Left lobe of liver (tissue), 2 donors: ENCODE results near the gene CNOT1. TPM values are rescaled to one million over a fixed set of nuclear protein-coding genes. Genes with fewer than 3 reads are reported as not detected.
"Not testable (repeated sequence)": the region's sequence is repeated elsewhere in the genome, so short reads cannot be mapped to it uniquely, and the experiment has no call there.

Experiments used
- ATAC-seq: fragments of 200-7000 bp; cut with Tn5 transposase; one replicate; pipeline ENCODE4 v1.9.1; 2020; ENCODE audit warnings: mild to moderate bottlenecking, moderate library complexity
- DNase-seq: peaks from one replicate; pipeline ENCODE4 v3.0.0-alpha.2; 2020; ENCODE audit warnings: low spot score
- total RNA-seq: library from RNA; stranded (reverse); gene quantifications from one replicate; pipeline ENCODE4 v1.2.1, GENCODE V29; 2021
- donor health status: DM: no; HTN: no; CAD: no; lungs with moderate emphysema.
- donor health status: DM: no; HTN: yes; CAD: no.

CNOT1 gene
- total RNA-seq, 1 donor from 2014 or later = 63.6 TPM

DNA sequence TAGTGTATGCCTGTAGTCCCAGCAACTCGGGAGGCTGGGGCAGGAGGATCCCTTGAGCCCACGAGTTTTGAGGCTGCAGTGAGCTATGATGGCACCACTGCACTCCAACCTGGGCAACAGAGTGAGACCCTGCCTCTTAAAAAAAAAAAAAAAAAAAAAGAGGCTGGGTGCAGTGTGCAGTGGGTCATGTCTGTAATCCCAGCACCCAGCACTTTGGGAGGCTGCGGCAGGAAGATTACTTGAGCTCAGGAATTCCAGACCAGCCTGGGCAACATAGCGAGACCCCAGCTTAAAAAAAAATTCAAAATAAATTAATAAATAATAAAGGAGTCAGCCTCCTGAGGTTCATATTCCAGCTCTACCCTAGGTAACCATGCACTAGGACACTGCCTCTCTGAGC, 9.6 kb upstream of the CNOT1 start:
- no peak for DNase-seq
- ATAC-seq = no peak

DNA sequence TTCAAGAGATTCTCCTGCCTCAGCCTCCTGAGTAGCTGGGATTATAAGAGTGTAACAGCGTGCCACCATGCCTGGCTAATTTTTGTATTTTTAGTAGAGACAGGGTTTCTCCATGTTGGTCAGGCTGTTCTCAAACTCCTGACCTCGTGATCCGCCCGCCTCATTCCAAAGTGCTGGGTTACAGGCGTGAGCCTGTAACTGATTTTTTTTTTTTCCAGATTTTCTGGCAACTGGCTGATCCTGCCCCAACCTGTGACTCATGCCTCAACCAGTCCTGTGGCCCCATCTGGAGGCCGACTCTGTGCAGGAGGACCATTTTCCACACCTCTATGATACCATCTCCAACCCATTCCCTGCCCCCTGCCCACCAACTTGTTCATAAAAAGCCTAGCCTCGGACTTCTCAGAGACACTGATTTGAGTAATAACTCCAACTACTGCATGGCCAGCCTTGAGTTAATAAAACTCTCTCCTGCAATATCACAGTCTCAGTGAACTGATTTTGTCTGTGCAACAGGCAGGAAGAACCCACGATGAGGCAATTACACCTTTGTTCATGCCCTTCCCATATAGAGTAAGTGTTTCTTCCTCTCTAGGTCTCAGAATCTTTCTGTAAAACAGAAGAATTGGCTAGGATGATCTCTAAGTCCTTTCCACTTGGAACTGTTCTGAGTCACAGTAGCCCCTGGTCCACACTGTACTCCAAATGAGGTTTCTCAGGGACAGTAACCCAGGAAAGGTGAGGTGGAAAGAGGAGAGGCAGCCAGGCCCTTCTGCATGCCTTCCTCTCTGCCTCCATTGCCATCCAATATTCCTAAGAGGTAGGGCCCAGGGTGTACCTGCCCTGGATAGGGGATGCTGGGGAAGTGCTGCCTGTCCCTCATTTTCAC, 8.8 kb upstream of the CNOT1 start:
- ATAC-seq (peak; percentile 95), DNase-seq (peak; percentile 77)

DNA sequence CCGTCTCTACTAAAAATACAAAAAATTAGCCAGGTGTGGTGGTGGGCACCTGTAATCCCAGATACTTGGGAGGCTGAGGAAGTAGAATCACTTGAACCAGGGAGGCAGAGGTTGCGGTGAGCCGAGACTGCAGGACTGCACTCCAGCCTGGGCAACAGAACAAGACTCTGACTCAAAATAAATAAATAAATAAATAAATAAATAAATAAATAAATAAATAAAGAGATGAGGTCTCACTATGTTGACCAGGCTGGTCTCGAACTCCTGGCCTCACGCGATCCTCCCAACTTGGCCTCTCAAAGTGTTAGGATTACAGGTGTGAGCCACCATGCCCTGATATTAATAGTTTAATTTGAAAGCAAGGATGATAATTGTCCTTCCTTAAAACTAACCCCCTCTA, 7.4 kb upstream of the CNOT1 start:
- not testable (repeated sequence) for ATAC-seq, DNase-seq

DNA sequence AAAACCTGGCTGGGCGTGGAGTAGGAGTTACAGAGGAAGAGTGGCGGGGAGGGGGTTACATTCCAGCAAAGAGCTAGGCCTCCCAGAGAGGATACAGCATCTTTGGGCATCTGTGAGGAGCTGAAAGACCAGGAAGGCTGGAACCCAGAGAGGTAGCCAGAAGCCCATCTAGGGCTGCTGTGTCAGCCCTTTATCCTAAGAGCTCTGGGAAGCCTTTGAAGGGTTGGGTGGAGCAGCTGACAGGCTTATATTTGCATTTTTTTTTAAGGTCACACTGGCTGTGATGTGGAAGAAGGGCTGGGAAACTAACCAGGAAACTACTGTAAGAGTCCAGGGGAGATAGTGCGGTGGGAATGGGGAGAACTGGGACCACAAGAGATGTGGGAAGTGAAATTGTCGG, 6.8 kb upstream of the CNOT1 start:
- DNase-seq = no peak
- no peak for ATAC-seq

DNA sequence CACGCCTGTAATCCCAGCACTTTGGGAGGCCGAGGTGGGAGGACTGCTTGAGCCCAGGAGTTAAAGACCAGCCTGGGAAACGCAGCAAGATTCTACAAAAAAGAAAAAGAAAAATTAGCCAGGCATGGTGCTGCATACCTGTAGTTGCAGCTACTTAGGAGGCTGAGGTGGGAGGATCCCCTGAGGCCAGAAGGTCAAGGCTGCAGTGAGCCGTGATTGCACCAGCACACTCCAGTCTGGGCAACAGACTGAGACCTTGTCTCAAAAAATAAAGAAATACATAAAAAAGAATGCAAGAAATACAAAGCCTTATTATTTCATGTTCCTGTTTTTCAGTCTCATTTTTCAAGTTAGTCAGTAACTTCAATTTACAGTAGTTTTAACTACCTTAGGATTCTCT, 5.9 kb upstream of the CNOT1 start:
- no peak for ATAC-seq
- DNase-seq = no peak

DNA sequence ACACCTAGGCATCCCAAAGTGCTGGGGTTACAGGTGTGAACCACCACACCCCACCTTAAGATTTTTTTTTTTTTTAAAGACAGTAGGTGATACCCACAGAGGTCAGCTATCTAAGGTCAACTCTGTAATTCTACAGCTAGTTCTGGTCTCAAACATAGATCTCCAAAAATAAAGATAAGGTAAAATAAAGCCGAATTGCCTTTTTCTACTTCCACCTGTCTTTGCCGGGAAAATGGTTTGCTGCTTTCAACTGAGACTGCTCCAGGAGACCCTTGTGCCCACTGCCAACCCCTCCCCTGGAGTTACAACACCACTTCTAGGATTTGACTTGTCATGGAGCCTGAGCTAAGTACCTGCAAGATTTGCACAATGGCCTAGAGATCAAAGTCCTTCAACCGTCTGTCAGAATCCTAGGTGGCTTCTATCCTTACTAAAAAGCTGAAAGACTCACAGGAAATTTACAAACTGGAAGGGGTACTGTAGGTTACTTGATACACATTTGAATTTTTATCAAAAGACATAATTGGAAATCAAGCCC, 4.7 kb upstream of the CNOT1 start:
- ATAC-seq (peak; percentile 16), DNase-seq (peak; percentile 55)

DNA sequence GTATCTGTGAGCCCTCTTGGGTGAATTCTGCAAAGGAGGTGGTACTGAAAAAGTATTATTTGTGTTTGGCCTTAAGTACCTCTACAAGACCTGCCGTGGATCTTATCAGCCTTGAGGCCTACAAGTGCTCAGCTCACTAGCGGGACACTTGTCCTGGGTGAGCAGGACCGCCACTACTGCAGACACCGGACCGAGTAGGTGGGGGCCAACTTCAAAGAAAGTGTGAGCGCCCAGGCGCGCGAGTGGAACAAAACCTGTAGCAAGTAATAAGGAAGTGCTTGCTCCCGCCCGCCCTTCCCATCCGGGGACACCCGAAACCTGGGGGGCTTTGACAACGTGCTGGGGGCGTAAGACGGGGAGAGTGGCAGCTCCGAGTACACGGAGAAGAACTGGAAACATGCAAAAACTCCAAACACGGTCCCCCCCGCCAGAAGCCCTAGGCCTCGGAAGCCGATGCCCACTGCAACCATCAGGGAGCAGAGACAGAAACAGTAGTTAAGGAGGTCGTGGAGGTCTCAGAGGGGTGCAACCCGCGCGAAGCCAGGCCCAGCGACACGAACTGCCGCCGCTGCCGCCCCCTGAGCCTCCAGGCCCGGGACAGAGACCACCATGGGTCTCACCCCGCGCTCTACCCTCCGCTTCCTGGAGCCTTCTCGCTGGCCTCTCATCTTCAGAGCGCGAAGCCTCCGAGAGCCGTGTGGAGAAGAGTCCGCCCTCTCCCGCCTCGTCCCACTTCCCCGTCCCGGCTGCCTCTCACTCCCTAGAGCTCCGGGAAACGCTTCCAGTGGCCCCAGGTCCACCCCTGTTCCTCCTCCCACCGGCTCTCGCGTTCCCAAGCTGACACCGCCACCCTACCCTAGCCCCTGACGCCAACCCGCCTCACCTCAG, 537 bp downstream of the CNOT1 start:
- ATAC-seq = peak; percentile 38
- peak; percentile 64 for DNase-seq

DNA sequence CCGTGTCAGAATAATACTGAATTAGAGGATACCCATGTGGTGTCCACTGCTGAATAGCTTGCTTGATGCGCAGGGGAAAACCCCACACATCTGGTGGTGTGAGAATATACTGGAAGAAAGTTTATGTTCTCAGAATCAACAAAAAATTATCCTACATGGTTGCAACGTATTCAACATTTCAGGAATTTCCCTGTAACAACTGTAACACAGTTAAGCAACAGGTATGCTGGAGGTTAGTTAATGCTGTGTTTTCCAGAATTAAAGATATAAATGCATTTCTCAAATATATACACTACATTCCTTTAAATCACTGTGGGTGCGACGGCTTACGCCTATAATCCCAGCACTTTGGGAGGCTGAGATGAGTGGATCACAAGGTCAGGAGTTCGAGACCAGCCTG, 5.4 kb downstream of the CNOT1 start:
- DNase-seq (no peak), ATAC-seq (no peak)

DNA sequence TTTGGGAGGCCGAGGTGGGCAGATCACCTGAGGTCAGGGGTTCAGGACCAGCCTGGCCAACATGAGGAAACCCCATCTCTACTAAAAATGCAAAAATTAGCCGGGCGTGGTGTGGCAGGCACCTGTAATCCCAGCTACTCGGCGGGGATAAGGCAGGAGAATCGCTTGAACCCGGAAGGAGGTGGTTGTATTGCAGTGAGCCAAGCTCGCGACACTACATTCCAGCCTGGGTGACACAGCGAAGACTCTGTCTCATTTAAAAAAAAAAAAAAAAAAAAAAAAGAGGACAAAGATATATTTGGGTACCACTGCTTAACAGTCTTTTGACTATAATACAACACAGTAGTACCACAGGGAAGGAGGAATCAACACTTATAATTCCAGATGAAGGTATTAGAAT, 9.2 kb downstream of the CNOT1 start:
- ATAC-seq = no peak
- DNase-seq = no peak

DNA sequence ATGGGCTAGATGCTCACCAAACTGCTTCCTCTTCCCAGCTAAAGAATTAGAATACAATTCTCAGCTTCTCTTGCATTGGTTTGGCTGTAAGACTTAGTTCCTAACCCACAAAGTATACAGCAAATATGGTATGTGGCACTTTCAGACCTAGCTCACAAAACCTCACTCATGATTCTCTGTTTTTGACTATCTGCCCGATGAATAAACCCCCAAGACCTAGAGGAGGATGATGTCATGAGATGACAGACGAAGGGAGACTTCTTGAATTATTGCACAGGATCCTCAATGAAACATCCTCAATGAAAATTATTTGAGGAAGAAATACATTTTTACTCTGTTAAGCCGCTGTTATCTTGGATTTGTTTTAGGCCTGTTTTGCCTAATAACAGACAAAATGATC, 14.3 kb downstream of the CNOT1 start:
- no peak for ATAC-seq

DNA sequence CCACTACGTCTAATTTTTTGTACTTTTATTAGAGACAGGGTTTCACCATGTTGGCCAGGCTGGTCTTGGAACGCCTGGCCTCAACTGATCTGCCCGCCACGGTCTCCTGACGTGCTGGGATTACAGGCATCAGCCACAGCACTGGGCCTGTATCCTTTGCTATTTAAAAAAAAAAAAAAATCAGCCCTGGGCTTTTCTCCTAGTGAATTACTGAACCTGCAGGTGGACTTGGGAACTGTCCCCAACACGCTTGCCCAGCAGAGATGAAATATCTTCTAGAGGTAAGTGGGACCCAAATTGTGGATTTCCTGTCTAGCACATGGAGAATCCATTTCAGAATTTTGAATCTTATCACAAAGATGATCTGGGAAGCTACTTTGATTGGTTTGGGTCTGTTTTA, 14.8 kb downstream of the CNOT1 start:
- no peak for DNase-seq
- no peak for ATAC-seq

More for the DNA sequence above, 14.3 kb downstream of the CNOT1 start:
- DNase-seq = no peak

DNA sequence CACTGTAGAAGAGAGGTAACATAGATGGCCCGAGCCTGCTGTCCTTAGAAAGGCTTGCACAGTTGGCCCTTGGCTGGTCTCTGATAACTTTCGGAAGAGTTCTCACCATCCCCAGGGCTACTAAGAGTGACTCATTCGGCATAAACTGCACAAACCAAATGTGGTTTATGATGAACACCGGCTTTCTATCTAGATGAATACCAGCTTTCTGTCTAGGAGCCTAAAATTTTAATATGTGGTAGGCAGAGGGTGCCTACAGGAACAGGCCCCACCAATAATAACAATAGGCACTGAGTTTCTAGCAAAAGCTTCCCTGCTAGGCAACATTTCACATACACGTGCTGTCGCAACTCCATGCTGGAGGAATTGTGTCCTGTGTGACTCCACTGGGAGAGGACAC, 15.4 kb downstream of the CNOT1 start:
- DNase-seq (no peak), ATAC-seq (no peak)

DNA sequence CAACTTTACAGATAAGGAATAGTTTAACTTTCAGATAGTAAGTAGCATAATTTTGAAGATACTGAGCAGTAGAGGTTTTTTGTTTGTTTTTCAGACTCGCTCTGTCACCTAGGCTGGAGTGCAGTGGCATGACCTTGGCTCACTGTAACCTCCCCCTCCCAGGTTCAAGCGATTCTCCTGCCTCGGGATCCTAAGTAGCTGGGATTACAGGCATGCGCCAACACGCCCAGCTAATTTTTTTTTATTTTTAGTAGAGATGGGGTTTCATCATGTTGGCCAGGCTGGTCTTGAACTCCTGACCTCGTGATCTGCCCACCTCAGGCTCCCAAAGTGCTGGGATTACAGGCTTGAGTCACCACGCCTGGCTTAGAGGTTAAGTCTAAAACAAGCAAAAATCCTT, 16.7 kb downstream of the CNOT1 start:
- ATAC-seq = peak; percentile 45

DNA sequence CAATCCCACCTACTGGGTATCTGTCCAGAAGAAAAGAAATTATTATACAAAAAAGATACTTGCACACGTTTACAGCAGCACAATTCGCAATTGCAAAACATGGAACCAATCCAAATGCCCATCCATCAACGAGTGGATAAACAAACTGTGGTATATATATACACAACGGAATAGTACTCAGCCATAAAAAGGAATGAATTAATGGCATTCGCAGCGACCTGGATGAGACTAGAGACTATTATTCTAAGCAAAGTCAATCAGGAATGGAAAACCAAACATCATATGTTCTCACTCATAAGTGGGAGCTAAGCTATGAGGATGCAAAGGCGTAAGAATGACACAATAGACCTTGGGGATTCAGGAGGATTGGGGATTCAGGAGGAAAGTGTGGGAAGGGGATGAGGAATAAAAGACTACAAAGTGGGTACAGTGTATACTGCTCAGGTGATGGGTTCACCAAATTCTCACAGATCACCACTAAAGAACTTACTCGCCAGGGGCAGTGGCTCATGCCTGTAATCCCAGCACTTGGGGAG, 21.0 kb downstream of the CNOT1 start:
- DNase-seq (no peak), ATAC-seq (no peak)

More for the DNA sequence above, 16.7 kb downstream of the CNOT1 start:
- DNase-seq = not testable (repeated sequence)

DNA sequence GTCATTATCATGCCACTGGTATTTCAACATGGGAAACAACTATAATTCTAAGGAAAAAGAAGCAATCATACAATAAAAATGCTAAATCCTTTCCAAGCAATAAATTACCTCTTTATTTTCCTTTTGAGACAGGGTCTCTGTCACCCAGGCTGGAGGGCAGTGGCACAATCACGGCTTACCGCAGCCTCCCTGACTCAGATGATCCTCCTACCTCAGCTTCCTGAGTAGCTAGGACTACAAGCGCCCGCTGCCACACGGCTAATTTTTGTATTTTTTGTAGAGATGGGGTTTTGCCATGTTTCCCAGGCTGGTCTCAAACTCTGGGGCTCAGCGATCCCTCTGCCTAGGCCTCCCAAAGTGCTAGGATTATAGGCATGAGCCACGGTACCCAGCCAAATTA, 24.1 kb downstream of the CNOT1 start:
- DNase-seq = no peak
- no peak for ATAC-seq

DNA sequence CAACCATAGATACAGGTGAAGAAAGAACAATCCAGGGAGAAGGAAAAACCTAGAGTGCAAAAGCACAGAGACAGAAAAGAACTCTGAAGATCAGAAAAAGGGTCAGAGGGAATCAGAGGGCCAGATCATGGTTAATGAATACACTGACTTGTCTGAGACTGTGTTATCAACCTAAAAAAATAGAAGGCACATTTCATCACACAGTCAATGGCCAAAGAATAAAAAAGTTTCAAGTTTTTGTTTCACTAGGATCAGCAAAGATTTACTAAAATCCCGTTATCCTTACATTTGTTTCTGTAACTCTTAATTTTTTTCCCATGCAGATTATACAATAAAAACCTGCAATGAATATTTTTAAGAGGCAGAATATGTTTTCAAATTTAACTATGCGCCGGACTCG, 38.5 kb downstream of the CNOT1 start:
- DNase-seq (no peak), ATAC-seq (peak; percentile 94)

DNA sequence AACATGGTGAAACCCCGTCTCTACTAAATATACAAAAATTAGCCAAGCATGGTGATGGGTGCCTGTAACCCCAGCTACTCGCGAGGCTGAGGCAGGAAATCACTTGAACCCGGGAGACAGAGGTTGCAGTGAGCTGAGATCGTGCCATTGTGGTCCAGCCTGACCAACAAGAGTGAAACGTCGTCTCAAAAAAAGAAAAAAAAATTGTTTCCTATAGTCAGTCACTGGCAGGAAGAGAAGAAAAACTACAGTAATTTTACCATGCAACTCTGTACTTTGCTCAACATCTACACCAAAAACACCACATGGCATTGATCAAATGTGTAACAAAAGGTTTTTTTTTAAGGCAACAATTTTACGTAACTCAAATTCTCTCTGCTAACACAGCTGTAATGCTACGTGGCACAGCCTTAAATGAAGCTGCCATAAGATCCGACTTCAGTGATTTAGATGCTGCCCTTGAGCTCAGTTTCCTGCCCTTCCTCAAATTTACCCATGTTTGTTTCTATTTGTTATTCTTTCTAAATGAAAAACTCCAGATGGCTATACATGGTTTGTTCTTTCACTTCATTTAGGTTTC, 40.2 kb downstream of the CNOT1 start:
- ATAC-seq = no peak

DNA sequence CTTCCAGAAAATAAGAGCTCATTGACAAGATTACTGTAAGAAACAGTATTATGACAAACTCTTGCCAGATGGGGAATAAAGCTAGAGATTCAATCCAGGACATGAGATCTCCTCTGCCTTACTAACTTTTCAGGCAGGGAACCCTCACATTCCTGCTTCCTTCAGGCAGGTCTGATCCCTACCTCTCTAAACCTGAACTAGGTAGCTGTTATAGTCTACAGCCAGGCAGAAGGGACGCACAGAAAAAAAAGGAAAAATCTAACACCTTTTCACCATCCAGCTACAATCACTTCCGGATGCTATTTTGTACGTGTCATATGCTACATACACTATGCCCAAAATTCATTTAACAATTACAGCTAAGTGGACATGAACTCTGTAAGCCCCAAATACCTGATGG, 41.2 kb downstream of the CNOT1 start:
- DNase-seq (no peak), ATAC-seq (no peak)

More for the DNA sequence above, 40.2 kb downstream of the CNOT1 start:
- no peak for DNase-seq

DNA sequence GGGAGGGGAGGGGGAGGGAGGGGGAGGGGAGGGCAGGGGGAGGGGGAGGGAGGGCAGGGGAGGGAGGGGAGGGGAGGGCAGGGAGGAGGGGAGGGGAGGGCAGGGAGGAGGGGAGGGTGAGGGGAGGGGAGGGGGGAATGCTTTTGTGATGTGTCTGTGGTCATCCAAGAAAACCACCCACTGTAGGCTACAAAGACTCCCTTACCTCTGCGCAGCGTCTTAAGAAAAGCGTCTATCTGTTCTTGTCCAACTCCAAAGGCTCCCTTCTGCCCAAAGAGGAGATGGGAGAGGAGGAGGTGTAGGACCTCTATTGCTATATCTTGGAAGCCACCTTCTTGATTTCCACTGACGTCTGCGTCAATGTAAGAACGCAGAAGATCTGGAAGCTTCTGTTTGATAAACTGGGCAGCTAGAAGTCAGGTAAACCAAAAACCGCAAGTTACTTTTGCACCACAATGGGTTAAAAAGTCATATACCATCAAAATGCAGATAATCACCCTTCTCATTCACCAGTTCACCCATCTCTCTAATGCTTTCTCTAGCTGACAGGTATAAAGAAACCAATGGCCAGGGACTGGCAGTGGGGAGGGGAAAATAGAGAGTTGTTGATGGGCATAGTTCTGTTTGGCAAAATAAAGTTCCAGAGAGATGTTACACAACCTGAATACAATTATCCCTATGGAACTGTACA, 43.1 kb downstream of the CNOT1 start:
- DNase-seq (no peak), ATAC-seq (no peak)

DNA sequence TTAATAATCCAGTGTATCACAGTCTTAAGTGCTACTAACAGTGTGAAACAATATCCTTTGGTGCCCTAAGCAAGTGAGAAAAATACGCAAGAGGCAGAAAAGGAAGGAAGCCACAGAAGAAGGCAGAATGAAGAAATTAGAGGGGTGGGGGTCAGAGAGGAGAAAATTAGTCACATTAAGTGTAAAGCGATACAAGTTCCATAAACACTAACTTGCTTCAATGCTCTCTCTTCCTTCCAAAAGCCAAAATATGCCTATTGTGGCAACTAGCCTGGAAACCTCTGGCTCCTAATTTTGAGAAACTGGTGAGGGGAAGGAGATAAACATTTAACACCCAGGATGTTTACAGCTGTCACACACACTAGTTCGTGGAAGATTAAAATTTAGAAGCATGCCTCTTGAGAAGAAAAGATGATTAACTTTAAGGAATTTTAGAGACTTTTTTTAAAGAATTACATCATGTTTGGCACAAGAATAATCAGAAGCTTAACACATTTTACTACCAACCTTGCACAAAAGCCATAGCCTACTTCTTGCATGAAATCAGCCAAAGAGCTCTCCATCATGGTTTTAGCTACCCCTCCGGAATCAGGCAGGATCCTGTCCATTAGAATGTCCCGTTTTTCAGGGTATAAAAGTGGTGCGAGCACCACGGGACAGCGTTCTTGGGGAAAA, 44.7 kb downstream of the CNOT1 start:
- DNase-seq = no peak
- no peak for ATAC-seq
